SK-N-SH (cell line): ENCODE results near the gene POC5. TPM values are rescaled to one million over a fixed set of nuclear protein-coding genes. Genes with fewer than 3 reads are reported as not detected.

ENCODE experiments used
- CTCF ChIA-PET: fragments of 300-600, 350-600 bp; formaldehyde crosslinking; extraction: SDS; loops from one replicate; lab custom pipeline; 2021; lab: Yijun Ruan, JAX
- POLR2A ChIA-PET: fragments of 350-600 bp; sonication (Branson Sonifier 250); formaldehyde crosslinking; extraction: SDS; loops from one replicate; lab custom pipeline; 2020; ENCODE audit warnings: antibody characterized with exemption, inconsistent platforms; lab: Yijun Ruan, JAX
- DNase-seq: peaks from one replicate; pipeline ENCODE4 v3.0.0; 2012
- H2AFZ ChIP-seq: fragments of 200-600 bp; sonication (generic); 2 replicates; pipeline ENCODE4 v1.8.1; 2016; ENCODE audit warnings: antibody characterized with exemption, mild to moderate bottlenecking, low read depth
- H3F3A ChIP-seq: fragments of 200-600 bp; sonication (generic); replicated peaks from 2 replicates; pipeline ENCODE3; 2016; ENCODE audit warnings: antibody characterized with exemption, mild to moderate bottlenecking; ENCODE audit not compliant: insufficient read depth
- H3K27ac ChIP-seq, 2 experiments: fragments of 200-500 bp in 1 of 2; fragments of 200-600 bp in 1 of 2; sonication (Bioruptor generic) in 1 of 2; sonication (generic), shearing (Covaris generic) in 1 of 2; 2 replicates each; pipeline versions ENCODE4 v1.5.1 to v1.6.1; 2014 to 2016; ENCODE audit warnings: low read depth in 2 of 2, inconsistent platforms in 1 of 2, low read length in 1 of 2, mild to moderate bottlenecking in 1 of 2, mixed read lengths in 1 of 2
- H3K27me3 ChIP-seq: fragments of 200-600 bp; sonication (generic), shearing (Covaris generic); 2 replicates; pipeline ENCODE4 v1.6.1; 2016; ENCODE audit warnings: mixed run types; ENCODE audit not compliant: insufficient read depth
- H3K36me3 ChIP-seq, 2 experiments: fragments of 200-500 bp in 1 of 2; fragments of 200-600 bp in 1 of 2; sonication (Bioruptor generic) in 1 of 2; sonication (generic) in 1 of 2; replicated peaks in 1 of 2; 2 replicates each; pipeline versions ENCODE3 to v1.5.1; 2014 to 2016; ENCODE audit warnings: low read length in 1 of 2, mild to moderate bottlenecking in 1 of 2; ENCODE audit not compliant: insufficient read depth in 2 of 2, control insufficient read depth in 1 of 2
- H3K4me1 ChIP-seq, 2 experiments: fragments of 200-500 bp in 1 of 2; fragments of 200-600 bp in 1 of 2; sonication (Bioruptor generic) in 1 of 2; sonication (generic), shearing (Covaris generic) in 1 of 2; 2 replicates each; pipeline versions ENCODE4 v1.5.1 to v1.6.1; 2014 to 2016; ENCODE audit warnings: low read depth in 1 of 2, low read length in 1 of 2, mixed run types in 1 of 2; ENCODE audit not compliant: insufficient read depth in 2 of 2, control insufficient read depth in 1 of 2
- H3K4me2 ChIP-seq: fragments of 200-600 bp; sonication (generic), shearing (Covaris generic); 2 replicates; pipeline ENCODE4 v1.6.1; 2017; ENCODE audit warnings: mixed run types
- H3K4me3 ChIP-seq, 2 experiments: fragments of 200-500 bp in 1 of 2; fragments of 200-600 bp in 1 of 2; sonication (Bioruptor generic) in 1 of 2; sonication (generic), shearing (Covaris generic) in 1 of 2; 2 replicates each; pipeline versions ENCODE4 v1.5.1 to v1.8.1; 2014 to 2016; ENCODE audit warnings: low read depth in 2 of 2, inconsistent platforms in 1 of 2, low read length in 1 of 2, mild to moderate bottlenecking in 1 of 2, mixed read lengths in 1 of 2, moderate library complexity in 1 of 2
- H3K79me2 ChIP-seq: fragments of 200-600 bp; sonication (generic); 2 replicates; pipeline ENCODE4 v1.8.1; 2017; ENCODE audit warnings: mild to moderate bottlenecking; ENCODE audit not compliant: insufficient read depth
- H3K9ac ChIP-seq: fragments of 200-600 bp; sonication (generic); 2 replicates; pipeline ENCODE4 v1.6.1; 2017; ENCODE audit warnings: mixed run types
- H3K9me2 ChIP-seq: fragments of 200-600 bp; sonication (generic); 2 replicates; pipeline ENCODE4 v1.6.1; 2017; ENCODE audit warnings: mixed run types
- H3K9me3 ChIP-seq: fragments of 200-600 bp; sonication (generic); 2 replicates; pipeline ENCODE4 v1.6.1; 2017; ENCODE audit warnings: mixed run types, mild to moderate bottlenecking, moderate library complexity
- H4K20me1 ChIP-seq: fragments of 200-600 bp; sonication (generic); 2 replicates; pipeline ENCODE4 v1.6.1; 2017; ENCODE audit warnings: mild to moderate bottlenecking, mixed run types; ENCODE audit not compliant: insufficient read depth
- CHD2 ChIP-seq: fragments of 150-350 bp; IDR thresholded peaks from 2 replicates; pipeline ENCODE4 v1.6.1; 2018; ENCODE audit warnings: low read length; ENCODE audit not compliant: partially characterized antibody
- EP300 ChIP-seq, 2 experiments: IDR thresholded peaks; 2 replicates each; pipeline versions ENCODE4 v1.4.0 to v1.6.1; 2012; ENCODE audit warnings: borderline replicate concordance in 1 of 2, low read depth in 1 of 2, low read length in 1 of 2
- EZH2phosphoT487 ChIP-seq: fragments of 200-600 bp; sonication (generic); IDR thresholded peaks from 2 replicates; pipeline ENCODE4 v1.6.1; 2017; ENCODE audit warnings: low read depth, mixed run types, mild to moderate bottlenecking, antibody characterized with exemption, moderate library complexity, borderline replicate concordance
- FOSL2 ChIP-seq: IDR thresholded peaks from 2 replicates; pipeline ENCODE4 v1.4.0; 2012; ENCODE audit warnings: low read depth, mild to moderate bottlenecking, moderate library complexity, borderline replicate concordance
- FOXM1 ChIP-seq: IDR thresholded peaks from 2 replicates; pipeline ENCODE4 v1.4.0; 2012; ENCODE audit warnings: low read depth, mild to moderate bottlenecking
- GABPA ChIP-seq: IDR thresholded peaks from 2 replicates; pipeline ENCODE4 v1.4.0; 2012; ENCODE audit warnings: low read depth, mild to moderate bottlenecking
- GATA2 ChIP-seq: sonication (generic); formaldehyde crosslinking; IDR thresholded peaks from 2 replicates; pipeline ENCODE4 v1.5.0; 2020; ENCODE audit warnings: mild to moderate bottlenecking, missing genetic modification reagents
- IRF3 ChIP-seq: fragments of 150-350 bp; IDR thresholded peaks from 2 replicates; pipeline ENCODE4 v1.6.1; 2016; ENCODE audit warnings: mild to moderate bottlenecking, low read depth, low read length
- JUND ChIP-seq: IDR thresholded peaks from 2 replicates; pipeline ENCODE4 v1.4.0; 2012
- MAX ChIP-seq: IDR thresholded peaks from 2 replicates; pipeline ENCODE4 v1.4.0; 2012; ENCODE audit warnings: low read depth
- MEF2A ChIP-seq: IDR thresholded peaks from 2 replicates; pipeline ENCODE4 v1.4.0; 2012; ENCODE audit warnings: low read depth, borderline replicate concordance
- MXI1 ChIP-seq: IDR thresholded peaks from 2 replicates; pipeline ENCODE4 v1.6.1; 2012; ENCODE audit warnings: mild to moderate bottlenecking, low read depth, low read length, improper control_type of control experiment
- NRF1 ChIP-seq: IDR thresholded peaks from 2 replicates; pipeline ENCODE4 v1.6.1; 2012; ENCODE audit warnings: low read depth, mild to moderate bottlenecking, low read length
- PBX3 ChIP-seq: IDR thresholded peaks from 2 replicates; pipeline ENCODE4; 2012
- POLR2AphosphoS5 ChIP-seq: IDR thresholded peaks from 2 replicates; pipeline ENCODE4 v1.6.1; 2012; ENCODE audit warnings: low read depth, low read length
- RAD21 ChIP-seq: IDR thresholded peaks from 2 replicates; pipeline ENCODE4 v1.6.1; 2012; ENCODE audit warnings: mild to moderate bottlenecking, low read length
- RFX5 ChIP-seq: IDR thresholded peaks from 2 replicates; pipeline ENCODE4 v1.6.1; 2012; ENCODE audit warnings: mild to moderate bottlenecking, improper control_type of control experiment, low read length
- RXRA ChIP-seq: IDR thresholded peaks from 2 replicates; pipeline ENCODE4 v1.4.0; 2012; ENCODE audit warnings: low read depth, mild to moderate bottlenecking, borderline replicate concordance
- SIN3A ChIP-seq: IDR thresholded peaks from 2 replicates; pipeline ENCODE4 v1.6.1; 2012; ENCODE audit warnings: low read depth, mild to moderate bottlenecking, low read length, moderate library complexity, borderline replicate concordance
- SMC3 ChIP-seq: IDR thresholded peaks from 2 replicates; pipeline ENCODE4 v1.6.1; 2012; ENCODE audit warnings: low read depth, low read length, improper control_type of control experiment
- TAF1 ChIP-seq: IDR thresholded peaks from 2 replicates; pipeline ENCODE4 v1.6.1; 2012; ENCODE audit warnings: low read depth, mild to moderate bottlenecking, low read length, moderate library complexity, borderline replicate concordance
- TCF12 ChIP-seq: IDR thresholded peaks from 2 replicates; pipeline ENCODE4 v1.4.0; 2012
- TEAD4 ChIP-seq: IDR thresholded peaks from 2 replicates; pipeline ENCODE4 v1.4.0; 2012; ENCODE audit warnings: mild to moderate bottlenecking, borderline replicate concordance; ENCODE audit not compliant: insufficient read depth
- USF2 ChIP-seq: fragments of 150-350 bp; IDR thresholded peaks from 2 replicates; pipeline ENCODE4 v1.6.1; 2017; ENCODE audit warnings: antibody characterized with exemption, low read length, low read depth, borderline replicate concordance
- WGBS: methylation state at CpG from one replicate; pipeline ENCODE4 v1.1.6; 2017; ENCODE audit warnings: low lambda C conversion rate; 5-methylcytosine and 5-hydroxymethylcytosine counted together
- polyA plus RNA-seq, 3 experiments: library from polyadenylated mRNA; depleted of rRNA; stranded (reverse); fragments of >200 nt; gene quantifications; 2 replicates each; pipeline ENCODE4 v1.2.3, GENCODE V29; 2012

POC5 gene
- polyA plus RNA-seq, 1 of the 3 experiments (the other 2 are of a cell fraction): 15.9 TPM

GRCh38 chr5:75654693-75655295 lies 62.4 kb downstream of the POC5 start:
- Histone ChIP-seq H3K9me3 (no peaks in the 10 kb centered on the region), H3K4me3 (no peak overlapping the region), H3K9ac (no peak overlapping the region), H3F3A (no peaks in the 10 kb centered on the region), H3K27me3 (no peaks in the 10 kb centered on the region), H4K20me1 (no peaks in the 10 kb centered on the region), H3K9me2 (no peaks in the 10 kb centered on the region), H3K36me3 (no peaks in the 10 kb centered on the region), H3K79me2 (no peaks in the 10 kb centered on the region), H3K27ac (no peak overlapping the region), H2AFZ (no peak overlapping the region), H3K4me1 (peaks cover 0 to 5% of the 10 kb centered on the region in 2 experiments; a peak in 1 of 4 replicates), H3K4me2 (no peak overlapping the region)
- WGBS: 88% methylated on average over 19 of the region's 19 CpGs
- POLR2A ChIA-PET: no interaction called here
- DNase-seq: no peak
- CTCF ChIA-PET: interaction anchor here (1.6 kb wide), 1 partner anchor 27 kb away, joined by 6 read pairs; no protein-coding TSS in a partner anchor
- no peak for TF ChIP-seq USF2
- TF ChIP-seq EZH2phosphoT487: no peak
- no peak for TF ChIP-seq RAD21
- TF ChIP-seq GATA2 (CRISPR knock-in tag): no peak
- no peak for TF ChIP-seq SMC3
- no peak for TF ChIP-seq JUND
- TF ChIP-seq RXRA: no peak
- TF ChIP-seq CHD2: no peak
- no peak for TF ChIP-seq POLR2AphosphoS5
- TF ChIP-seq GABPA: no peak

GRCh38 chr5:75653521-75653920 lies 63.7 kb downstream of the POC5 start:
- no peaks in the 10 kb centered on the region for H3K36me3 ChIP-seq
- no peaks in the 10 kb centered on the region for H3K9me3 ChIP-seq
- ChIA-PET POLR2A (no interaction called here), CTCF (no interaction called here)
- H3K4me1 ChIP-seq: peaks cover 0 to 5% of the 10 kb centered on the region in 2 experiments; a peak in 1 of 4 replicates
- no peak for DNase-seq
- no peak overlapping the region for H2AFZ ChIP-seq
- H3K9me2 ChIP-seq: no peaks in the 10 kb centered on the region
- WGBS: 65% methylated on average over 2 of the region's 2 CpGs
- no peaks in the 10 kb centered on the region for H3F3A ChIP-seq
- no peaks in the 10 kb centered on the region for H3K27me3 ChIP-seq
- H3K4me2 ChIP-seq: no peak overlapping the region
- no peak overlapping the region for H3K9ac ChIP-seq
- no peaks in the 10 kb centered on the region for H4K20me1 ChIP-seq
- TF ChIP-seq RFX5: no peak
- no peak for TF ChIP-seq RXRA
- TF ChIP-seq MXI1: no peak
- no peak for TF ChIP-seq NRF1
- no peak for TF ChIP-seq MAX
- no peak for TF ChIP-seq SIN3A
- TF ChIP-seq GABPA: no peak
- TF ChIP-seq IRF3: no peak
- no peak for TF ChIP-seq TEAD4
- no peak for TF ChIP-seq TAF1
- no peak for TF ChIP-seq SMC3
- TF ChIP-seq TCF12: no peak
- no peak for TF ChIP-seq MEF2A
- no peak for TF ChIP-seq GATA2 (CRISPR knock-in tag)
- TF ChIP-seq EP300 (IDR thresholded peaks at IDR 0.05; ENCODE audit: borderline replicate concordance in 1 of 2, low read depth in 1 of 2, low read length in 1 of 2): no peak
- TF ChIP-seq FOXM1: no peak
- no peak for TF ChIP-seq EZH2phosphoT487
- no peak for TF ChIP-seq FOSL2
- no peak for TF ChIP-seq PBX3
- TF ChIP-seq RAD21: no peak
- H3K79me2 ChIP-seq: no peaks in the 10 kb centered on the region
- no peak overlapping the region for H3K4me3 ChIP-seq
- H3K27ac ChIP-seq: no peak overlapping the region
